Spinal cord (tissue), 10 donors: ENCODE results near the gene KRTAP10-4. TPM values are rescaled to one million over a fixed set of nuclear protein-coding genes. Genes with fewer than 3 reads are reported as not detected.
A peak's percentile ranks its signal among the peaks of the same experiment; 100 is the strongest.
"Not testable (repeated sequence)": the region's sequence is repeated elsewhere in the genome, so short reads cannot be mapped to it uniquely, and the experiment has no call there.

ENCODE experiments used
- DNase-seq, 6 donors: peaks; one replicate each; pipeline versions ENCODE4 v3.0.0 to v3.0.0-alpha.2; 2013 to 2015; ENCODE audit warnings: low spot score in 6 of 6, low read depth in 4 of 6
- H3K27ac ChIP-seq: one replicate; pipeline ENCODE4 v1.5.1; 2013; ENCODE audit warnings: low read depth, low read length, control low read depth
- H3K27me3 ChIP-seq: one replicate; pipeline ENCODE4 v1.6.1; 2013; ENCODE audit warnings: low read length; ENCODE audit not compliant: control insufficient read depth, insufficient read depth
- H3K36me3 ChIP-seq: one replicate; pipeline ENCODE4 v1.6.1; 2013; ENCODE audit warnings: low read length; ENCODE audit not compliant: control insufficient read depth, insufficient read depth
- H3K4me1 ChIP-seq: one replicate; pipeline ENCODE4 v1.6.1; 2013; ENCODE audit warnings: low read length; ENCODE audit not compliant: control insufficient read depth, insufficient read depth
- H3K4me3 ChIP-seq: one replicate; pipeline ENCODE4 v1.5.1; 2013; ENCODE audit warnings: low read depth, low read length, control low read depth
- H3K9me3 ChIP-seq: one replicate; pipeline ENCODE4 v1.6.1; 2013; ENCODE audit warnings: low read length; ENCODE audit not compliant: control insufficient read depth, insufficient read depth
- WGBS: methylation state at CpG from one replicate; pipeline ENCODE4 v1.1.5; 2013; ENCODE audit warnings: missing lambda C conversion rate; ENCODE audit not compliant: insufficient coverage; 5-methylcytosine and 5-hydroxymethylcytosine counted together
- polyA plus RNA-seq, 2 donors: library from polyadenylated mRNA; unstranded; fragments of 120-200 nt; gene quantifications; one replicate each; pipeline ENCODE4 v1.2.1, GENCODE V29; 2013; ENCODE audit not compliant: insufficient read length in 2 of 2
- total RNA-seq, 2 donors: library from RNA; depleted of rRNA in 1 of 2; stranded (reverse); fragments of 120-200 nt in 1 of 2; fragments of >200 nt in 1 of 2; gene quantifications; one replicate each; pipeline versions ENCODE4 v1.2.3 to v1.2.4, GENCODE V29; 2013 to 2014
- donor health status: healthy.

KRTAP10-4 gene
- total and polyA plus RNA-seq, 4 donors, result not detected

- Histone ChIP-seq H3K4me3 (no peak overlapping the region), H3K4me1 (peaks cover 2% of the 10 kb centered on the region), H3K9me3 (no peaks in the 10 kb centered on the region), H3K36me3 (no peaks in the 10 kb centered on the region), H3K27ac (no peak overlapping the region), H3K27me3 (no peaks in the 10 kb centered on the region)
- peak in 2 of 6 donors; percentile 13 to 21 for DNase-seq
- 30% methylated on average over 14 of the region's 14 CpGs for WGBS
Observed at GRCh38 chr21:44548922-44549321, 24.6 kb upstream of the KRTAP10-4 start.

DNA sequence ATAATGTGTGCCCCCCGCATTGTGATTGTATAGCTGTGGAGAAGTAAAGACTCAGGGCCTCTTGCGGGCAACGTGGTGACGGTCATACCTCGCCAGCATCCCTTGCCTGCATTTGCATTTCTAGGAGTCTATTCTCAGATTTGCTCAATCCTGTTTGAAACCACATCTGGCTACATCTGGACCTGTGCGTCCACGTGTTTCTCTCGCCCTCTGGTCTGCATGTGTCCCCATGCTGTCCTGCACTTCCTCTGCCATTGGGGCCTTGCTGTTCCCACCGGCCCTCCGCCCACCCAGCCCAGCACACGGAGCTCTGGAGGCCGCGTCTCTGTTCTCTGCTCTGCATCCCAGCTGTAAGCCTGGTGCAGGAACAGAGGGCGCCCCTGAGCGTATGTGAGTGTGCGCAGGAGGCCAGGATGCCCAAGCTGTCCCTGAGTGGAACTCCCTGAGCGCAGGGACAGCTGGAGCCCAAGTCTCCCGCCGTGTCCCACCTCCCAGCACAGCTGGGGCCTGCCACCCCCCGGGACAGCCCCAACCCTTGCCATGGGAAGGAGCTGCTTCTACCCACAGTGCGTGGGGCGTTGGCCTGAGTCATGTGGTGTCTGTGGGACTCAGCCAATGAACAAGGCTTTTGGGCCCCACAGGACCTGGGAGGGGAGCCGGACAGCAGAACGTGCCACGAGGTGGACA, 23.9 kb upstream of the KRTAP10-4 start:
- H3K9me3 ChIP-seq, result no peaks in the 10 kb centered on the region
- H3K27ac ChIP-seq, result no peak overlapping the region
- H3K27me3 ChIP-seq, result no peaks in the 10 kb centered on the region
- no peak for DNase-seq
- H3K36me3 ChIP-seq, result no peaks in the 10 kb centered on the region
- H3K4me3 ChIP-seq, result no peak overlapping the region
- 78% methylated on average over 25 of the region's 25 CpGs for WGBS
- peaks cover 2% of the 10 kb centered on the region for H3K4me1 ChIP-seq

DNA sequence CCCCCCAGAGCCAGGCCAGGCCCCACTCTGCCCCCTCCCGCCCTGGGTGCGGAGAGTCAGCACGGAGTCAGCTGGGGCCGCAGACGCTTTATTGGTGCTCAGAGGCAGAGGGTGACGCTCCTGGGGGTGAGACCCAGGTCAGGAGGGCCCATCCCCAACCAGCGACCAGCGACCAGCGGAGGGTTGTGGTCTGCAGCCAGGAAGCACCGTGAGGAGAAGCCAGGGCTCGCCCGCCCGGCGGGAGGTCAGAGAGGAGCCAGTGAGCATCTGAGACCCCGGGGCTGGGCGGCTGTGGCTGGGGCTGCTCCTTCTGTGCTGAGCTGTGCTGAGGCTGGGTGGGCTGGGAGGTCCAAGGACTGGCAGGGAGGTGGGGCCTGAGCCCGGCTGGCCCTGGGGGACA, 23.2 kb upstream of the KRTAP10-4 start:
- not testable (repeated sequence) for H3K27ac ChIP-seq, H3K36me3 ChIP-seq, H3K27me3 ChIP-seq, H3K9me3 ChIP-seq, DNase-seq, H3K4me1 ChIP-seq, H3K4me3 ChIP-seq
- 58% methylated on average over 14 of the region's 17 CpGs for WGBS

DNA sequence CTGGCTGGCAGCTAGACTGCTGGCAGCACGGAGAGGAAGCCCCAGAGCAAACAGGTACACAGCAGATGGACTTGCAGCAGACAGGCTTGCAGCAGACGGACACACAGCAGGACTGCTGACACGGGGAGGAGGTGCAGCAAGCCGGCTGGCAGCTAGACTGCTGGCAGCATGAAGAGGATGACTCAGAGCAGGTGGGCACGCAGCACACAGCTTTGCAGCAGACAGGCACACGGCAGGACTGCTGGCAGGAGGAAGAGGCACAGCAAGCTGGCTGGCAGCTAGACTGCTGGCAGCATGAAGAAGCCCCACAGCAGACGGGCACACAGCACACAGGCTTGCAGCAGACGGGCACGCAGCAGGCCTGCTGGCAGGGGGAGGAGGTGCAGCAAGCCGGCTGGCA, 22.7 kb upstream of the KRTAP10-4 start:
- WGBS, result 48% methylated on average over 10 of the region's 10 CpGs
- H3K36me3 ChIP-seq, result no peaks in the 10 kb centered on the region
- peaks cover 2% of the 10 kb centered on the region for H3K4me1 ChIP-seq
- H3K9me3 ChIP-seq, result no peaks in the 10 kb centered on the region
- H3K27me3 ChIP-seq, result no peaks in the 10 kb centered on the region
- no peak overlapping the region for H3K27ac ChIP-seq
- no peak for DNase-seq
- no peak overlapping the region for H3K4me3 ChIP-seq

GRCh38 chr21:44551340-44551961, 22.1 kb upstream of the KRTAP10-4 start, which contains the start of gene KRTAP10-2:
Gene KRTAP10-2, minus strand, starts transcription at chr21:44551505. Its CDS starts 47 bp downstream, at chr21:44551458.
- Histone ChIP-seq H3K27ac (no peak within 1 kb of the TSS), H3K4me3 (no peak within 1 kb of the TSS), H3K9me3 (no peaks in the 10 kb centered on the region), H3K36me3 (no peaks in the 10 kb centered on the region), H3K27me3 (no peaks in the 10 kb centered on the region), H3K4me1 (peaks cover 2% of the 10 kb centered on the region)
- DNase-seq, result no peak
- WGBS, result 64% methylated on average over 14 of the region's 17 CpGs

DNA sequence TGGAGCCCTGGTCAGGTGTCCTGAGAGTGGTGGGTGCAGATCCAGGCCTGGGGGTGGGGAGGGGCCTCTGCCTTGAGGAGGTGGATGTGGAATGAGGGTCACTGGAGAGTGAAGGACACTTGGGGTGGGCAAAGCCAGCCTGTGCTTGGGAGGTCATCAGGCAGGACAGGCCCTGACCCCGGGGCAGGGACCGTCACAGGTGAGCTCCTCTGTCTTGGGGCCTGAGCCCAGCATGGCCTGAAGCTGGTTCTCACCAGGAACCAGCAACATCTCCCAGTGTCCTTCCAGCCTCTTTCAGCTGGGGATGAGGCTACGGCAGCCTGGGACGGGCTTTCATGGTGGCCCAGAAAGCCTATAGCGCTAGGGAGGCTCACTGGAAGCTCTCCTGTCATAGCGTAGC, 21.4 kb upstream of the KRTAP10-4 start:
- WGBS, result 90% methylated on average over 6 of the region's 6 CpGs
- H3K4me3 ChIP-seq, result no peak overlapping the region
- H3K4me1 ChIP-seq, result peaks cover 2% of the 10 kb centered on the region
- no peaks in the 10 kb centered on the region for H3K9me3 ChIP-seq
- H3K27ac ChIP-seq, result no peak overlapping the region
- H3K36me3 ChIP-seq, result no peaks in the 10 kb centered on the region
- DNase-seq, result no peak
- H3K27me3 ChIP-seq, result no peaks in the 10 kb centered on the region

- Histone ChIP-seq H3K9me3 (no peaks in the 10 kb centered on the region), H3K27me3 (no peaks in the 10 kb centered on the region), H3K36me3 (no peaks in the 10 kb centered on the region), H3K27ac (no peak overlapping the region), H3K4me3 (no peak overlapping the region), H3K4me1 (peaks cover 1% of the 10 kb centered on the region)
- no peak for DNase-seq
- WGBS, result 53% methylated on average over 11 of the region's 13 CpGs
Observed at GRCh38 chr21:44552681-44553080, 20.8 kb upstream of the KRTAP10-4 start.

- 91% methylated on average over 10 of the region's 13 CpGs for WGBS
- Histone ChIP-seq H3K9me3 (no peaks in the 10 kb centered on the region), H3K27ac (no peak overlapping the region), H3K36me3 (no peaks in the 10 kb centered on the region), H3K27me3 (peaks cover 2% of the 10 kb centered on the region), H3K4me1 (no peaks in the 10 kb centered on the region), H3K4me3 (no peak overlapping the region)
- no peak for DNase-seq
Observed at GRCh38 chr21:44555200-44555875, 18.2 kb upstream of the KRTAP10-4 start.

GRCh38 chr21:44556879-44557278, 16.6 kb upstream of the KRTAP10-4 start:
- H3K36me3 ChIP-seq, result no peaks in the 10 kb centered on the region
- H3K9me3 ChIP-seq, result no peaks in the 10 kb centered on the region
- no peak for DNase-seq
- peaks cover 2% of the 10 kb centered on the region for H3K27me3 ChIP-seq
- H3K4me3 ChIP-seq, result no peak overlapping the region
- H3K4me1 ChIP-seq, result no peaks in the 10 kb centered on the region
- H3K27ac ChIP-seq, result no peak overlapping the region
- 71% methylated on average over 9 of the region's 9 CpGs for WGBS
